Spleen (tissue), 11 donors: ENCODE measurements around the gene VANGL1. TPM values are rescaled to one million over a fixed set of nuclear protein-coding genes. Genes with fewer than 3 reads are reported as not detected.

Experiments
- DNase-seq: peaks from one replicate; pipeline ENCODE4 v3.0.0-alpha.2; 2020
- H3K27ac ChIP-seq, 8 donors: fragments of 200-600 bp; sonication (generic) in 7 of 8; 1 replicate in 4 of 8; 2 replicates in 4 of 8; pipeline versions ENCODE4 v1.5.0 to v1.8.0; 2016 to 2021; ENCODE audit warnings: inconsistent platforms in 4 of 8, mild to moderate bottlenecking in 4 of 8, moderate library complexity in 1 of 8
- H3K27me3 ChIP-seq, 7 donors: fragments of 200-600 bp; sonication (generic) in 6 of 7; replicated peaks in 1 of 7; 1 replicate in 4 of 7; 2 replicates in 3 of 7; pipeline versions ENCODE4 v1.5.0 to v1.8.0; 2016 to 2021; ENCODE audit warnings: inconsistent platforms in 3 of 7, mild to moderate bottlenecking in 1 of 7
- H3K36me3 ChIP-seq, 6 donors: fragments of 200-600 bp; sonication (generic) in 5 of 6; 1 replicate in 4 of 6; 2 replicates in 2 of 6; pipeline versions ENCODE4 v1.5.0 to v1.8.0; 2016 to 2021; ENCODE audit warnings: inconsistent platforms in 2 of 6
- H3K4me1 ChIP-seq, 6 donors: fragments of 200-600 bp; sonication (generic) in 5 of 6; 1 replicate in 3 of 6; 2 replicates in 3 of 6; pipeline versions ENCODE4 v1.5.0 to v1.8.0; 2016 to 2021; ENCODE audit warnings: inconsistent platforms in 3 of 6
- H3K4me3 ChIP-seq, 8 donors: fragments of 200-600 bp; sonication (generic) in 7 of 8; 1 replicate in 4 of 8; 2 replicates in 4 of 8; pipeline versions ENCODE4 v1.5.0 to v1.8.0; 2016 to 2021; ENCODE audit warnings: inconsistent platforms in 4 of 8, mild to moderate bottlenecking in 4 of 8, moderate library complexity in 2 of 8
- H3K9me3 ChIP-seq, 8 donors: fragments of 200-600 bp; sonication (generic) in 7 of 8; 1 replicate in 4 of 8; 2 replicates in 4 of 8; pipeline versions ENCODE4 v1.5.0 to v1.8.0; 2016 to 2021; ENCODE audit warnings: inconsistent platforms in 4 of 8
- CTCF ChIP-seq, 11 experiments: fragments of 200-600 bp in 7 of 11; fragments of 450-650 bp in 4 of 11; sonication (generic) in 4 of 11; IDR thresholded peaks in 8 of 11; conservative IDR thresholded peaks in 3 of 11; 1 replicate in 7 of 11; 2 replicates in 4 of 11; pipeline versions ENCODE4 v1.4.0 to v1.8.0; 2016 to 2021; ENCODE audit warnings: antibody characterized with exemption in 11 of 11, inconsistent platforms in 4 of 11, mild to moderate bottlenecking in 1 of 11
- POLR2A ChIP-seq, 3 donors: fragments of 450-650 bp; IDR thresholded peaks; one replicate each; pipeline ENCODE4 v1.5.1; 2017; ENCODE audit warnings: antibody characterized with exemption in 3 of 3, mild to moderate bottlenecking in 1 of 3
- POLR2AphosphoS5 ChIP-seq, 3 donors: sonication (generic); formaldehyde crosslinking; IDR thresholded peaks; one replicate each; pipeline ENCODE4 v1.5.1; 2017; ENCODE audit warnings: antibody characterized with exemption in 3 of 3
- WGBS, 5 donors: extraction: QIAGEN DNeasy Blood & Tissue Kit in 3 of 5; methylation state at CpG; one replicate each; pipeline versions ENCODE4 v1.1.5 to v1.1.7; 2013 to 2018; 5-methylcytosine and 5-hydroxymethylcytosine counted together
- intact Hi-C: fragments of 100-400 bp; cut with DNase I; formaldehyde crosslinking; loops from one replicate; pipeline ENCODE4 v1.15.0; 2023; ENCODE audit warnings: low total_unique reads
- polyA plus RNA-seq, 3 donors: library from polyadenylated mRNA; stranded (reverse); fragments of 200-250 nt; gene quantifications; one replicate each; pipeline ENCODE4 v1.2.1, GENCODE V29; 2013
- total RNA-seq, 7 donors: library from RNA; depleted of rRNA in 3 of 7; stranded (reverse); fragments of >200 nt in 3 of 7; fragmentation: NEBNext Ultra II Directional in 4 of 7; extraction: Animal tissue kit (Norgen Biotek cat#: 25700) in 4 of 7; gene quantifications; one replicate each; pipeline versions ENCODE4 v1.1.0 to v1.2.1, GENCODE V29; 2016 to 2021
- donor health status: healthy with polysubstance abuse.
- donor health status: DM: no; HTN: no; CAD: no; lungs with moderate emphysema.
- donor health status: DM: no; HTN: no; CAD: no.
- donor health status: Bipolar disorder and iron deficiency.
- donor health status: healthy.
- donor health status: DM: no; HTN: no; CAD: no.
- donor health status: DM: yes; HTN: yes; CAD: no.

The VANGL1 gene
- total and polyA plus RNA-seq, 10 donors: 0.24 to 7.0 (median 4.3) TPM

GRCh38 chr1:115713906-115714305 is 72.1 kb downstream of the VANGL1 start:
- H3K9me3 ChIP-seq: no peaks in the 10 kb centered on the region
- no peak for DNase-seq
- TF ChIP-seq CTCF (IDR thresholded peaks at IDR 0.05 in 8 of 11, conservative IDR thresholded peaks at IDR 0.05 in 3 of 11) (no peak), POLR2A (IDR thresholded peaks at IDR 0.05) (no peak), POLR2AphosphoS5 (IDR thresholded peaks at IDR 0.05) (no peak)
- intact Hi-C loops: no loop called here
- 79 to 89% (median 87%) methylated on average over 5 of the region's 5 CpGs for WGBS, 5 donors
- no peaks in the 10 kb centered on the region for H3K4me1 ChIP-seq
- no peak overlapping the region for H3K27ac ChIP-seq
- peaks cover 0 to 30% (median 0%) of the 10 kb centered on the region in 7 donors for H3K27me3 ChIP-seq
- H3K4me3 ChIP-seq: no peak overlapping the region
- H3K36me3 ChIP-seq: no peaks in the 10 kb centered on the region

GRCh38 chr1:115714572-115715141 is 72.9 kb downstream of the VANGL1 start:
- intact Hi-C loops: no loop called here
- DNase-seq: no peak
- Histone ChIP-seq H3K36me3 (no peaks in the 10 kb centered on the region), H3K9me3 (no peaks in the 10 kb centered on the region), H3K4me1 (no peaks in the 10 kb centered on the region), H3K27me3 (peaks cover 0 to 30% (median 0%) of the 10 kb centered on the region in 7 donors), H3K4me3 (no peak overlapping the region), H3K27ac (no peak overlapping the region)
- 67 to 95% (median 71%) methylated on average over 1 of the region's 1 CpG for WGBS, 5 donors
- TF ChIP-seq POLR2A (IDR thresholded peaks at IDR 0.05): no peak
- no peak for TF ChIP-seq POLR2AphosphoS5 (IDR thresholded peaks at IDR 0.05)
- no peak for TF ChIP-seq CTCF (IDR thresholded peaks at IDR 0.05 in 8 of 11, conservative IDR thresholded peaks at IDR 0.05 in 3 of 11)

- intact Hi-C loops: no loop called here
- DNase-seq: no peak
- Histone ChIP-seq H3K4me1 (no peaks in the 10 kb centered on the region), H3K27ac (no peak overlapping the region), H3K36me3 (no peaks in the 10 kb centered on the region), H3K27me3 (peaks cover 0 to 2% (median 0%) of the 10 kb centered on the region in 7 donors), H3K4me3 (no peak overlapping the region), H3K9me3 (no peaks in the 10 kb centered on the region)
- 43 to 50% (median 48%) methylated on average over 5 of the region's 5 CpGs for WGBS, 5 donors
- TF ChIP-seq POLR2A (IDR thresholded peaks at IDR 0.05): no peak
- TF ChIP-seq CTCF (IDR thresholded peaks at IDR 0.05 in 8 of 11, conservative IDR thresholded peaks at IDR 0.05 in 3 of 11): peak in 8 of 11 experiments; percentile 11 to 47 (median 42)
- no peak for TF ChIP-seq POLR2AphosphoS5 (IDR thresholded peaks at IDR 0.05)
Observed at GRCh38 chr1:115717541-115717940, 75.8 kb downstream of the VANGL1 start.

- 78 to 88% (median 87%) methylated on average over 5 of the region's 5 CpGs for WGBS, 5 donors
- Histone ChIP-seq H3K4me1 (no peaks in the 10 kb centered on the region), H3K36me3 (no peaks in the 10 kb centered on the region), H3K9me3 (no peaks in the 10 kb centered on the region), H3K27ac (no peak overlapping the region), H3K4me3 (no peak overlapping the region), H3K27me3 (no peaks in the 10 kb centered on the region)
- intact Hi-C loops: no loop called here
- TF ChIP-seq CTCF (IDR thresholded peaks at IDR 0.05 in 8 of 11, conservative IDR thresholded peaks at IDR 0.05 in 3 of 11) (no peak), POLR2AphosphoS5 (IDR thresholded peaks at IDR 0.05) (no peak), POLR2A (IDR thresholded peaks at IDR 0.05) (no peak)
- DNase-seq: no peak
Observed at GRCh38 chr1:115718011-115718754, 76.4 kb downstream of the VANGL1 start.
